H1 (cell line): ENCODE measurements around the gene POLR3K. TPM values are rescaled to one million over a fixed set of nuclear protein-coding genes. Genes with fewer than 3 reads are reported as not detected.

Experiments
- BRCA1 ChIP-seq: IDR thresholded peaks from 2 replicates; pipeline ENCODE4 v1.6.1; 2012; ENCODE audit warnings: low read depth, low read length, improper control_type of control experiment
- CEBPB ChIP-seq: IDR thresholded peaks from 2 replicates; pipeline ENCODE4 v1.6.1; 2012; ENCODE audit warnings: low read depth, low read length
- GABPA ChIP-seq: IDR thresholded peaks from 2 replicates; pipeline ENCODE4 v1.6.1; 2011; ENCODE audit warnings: mild to moderate bottlenecking, low read length, moderate library complexity, borderline replicate concordance; ENCODE audit not compliant: insufficient read depth
- JUND ChIP-seq: IDR thresholded peaks from 2 replicates; pipeline ENCODE4 v1.6.1; 2011; ENCODE audit warnings: mild to moderate bottlenecking, improper control_type of control experiment, low read length
- KDM5A ChIP-seq: fragments of 200-600 bp; IDR thresholded peaks from 2 replicates; pipeline ENCODE4 v1.7.1; 2012; ENCODE audit warnings: mild to moderate bottlenecking, low read length, inconsistent platforms, mixed read lengths
- RAD21 ChIP-seq, 2 experiments: IDR thresholded peaks in 1 of 2; conservative IDR thresholded peaks in 1 of 2; 2 replicates each; pipeline ENCODE4 v1.6.1; 2011; ENCODE audit warnings: low read depth in 2 of 2, low read length in 2 of 2, improper control_type of control experiment in 1 of 2, inconsistent platforms in 1 of 2, mild to moderate bottlenecking in 1 of 2, moderate library complexity in 1 of 2
- polyA plus RNA-seq, 7 experiments: library from polyadenylated mRNA; depleted of rRNA in 3 of 7; stranded (reverse) in 5 of 7; unstranded in 2 of 7; fragments of >200 nt in 5 of 7; fragments of 200-250 nt in 2 of 7; gene quantifications; 1 replicate in 5 of 7; 2 replicates in 1 of 7; 4 replicates in 1 of 7; pipeline versions ENCODE4 v1.2.1 to v1.2.3, GENCODE V29; 2011 to 2013; ENCODE audit warnings: missing spikeins in 2 of 7, mixed read lengths in 2 of 7
- total RNA-seq: library from RNA; stranded (reverse); fragmentation: NEBNext Ultra II Directional; extraction: Animal tissue kit (Norgen Biotek cat#: 25700); gene quantifications from 2 replicates; pipeline ENCODE4 v1.2.1, GENCODE V29; 2021
- TF ChIP-seq, protein P1 (sequence below): IDR thresholded peaks from 2 replicates; pipeline ENCODE4 v1.6.1; 2012; ENCODE audit warnings: inconsistent platforms

POLR3K gene
- total and polyA plus RNA-seq, 2 of the 8 experiments (the other 6 are each of a cell fraction or from before 2014, with no cell fraction given) = 45.4 to 80.5 TPM

DNA sequence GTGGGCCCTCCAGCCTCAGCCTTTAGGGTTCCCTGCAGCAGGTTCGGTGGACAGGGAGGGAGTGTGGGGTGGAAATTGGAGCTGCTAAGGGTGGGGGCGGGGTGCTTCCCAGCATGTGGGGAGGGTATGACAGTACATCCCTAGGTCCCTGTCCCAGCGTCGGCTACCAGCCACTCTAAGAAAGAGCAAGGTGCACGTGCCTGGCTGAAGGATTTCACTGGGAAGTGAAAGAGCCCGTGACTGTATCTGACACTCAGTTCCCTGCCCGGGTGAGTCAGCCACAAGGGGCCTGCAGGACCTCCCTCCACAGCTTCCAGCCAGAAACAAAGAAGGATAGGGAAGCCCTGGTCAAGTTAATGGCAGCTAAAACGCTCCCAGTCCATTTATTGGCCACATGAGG is 4.3 kb upstream of the POLR3K start (continued):
- TF ChIP-seq KDM5A (no peak), RAD21 (IDR thresholded peaks at IDR 0.05 in 1 of 2, conservative IDR thresholded peaks at IDR 0.05 in 1 of 2; ENCODE audit: low read depth in 2 of 2, low read length in 2 of 2) (no peak), JUND (no peak), GABPA (no peak), BRCA1 (no peak), CEBPB (no peak)
- TF ChIP-seq, protein P1, sequence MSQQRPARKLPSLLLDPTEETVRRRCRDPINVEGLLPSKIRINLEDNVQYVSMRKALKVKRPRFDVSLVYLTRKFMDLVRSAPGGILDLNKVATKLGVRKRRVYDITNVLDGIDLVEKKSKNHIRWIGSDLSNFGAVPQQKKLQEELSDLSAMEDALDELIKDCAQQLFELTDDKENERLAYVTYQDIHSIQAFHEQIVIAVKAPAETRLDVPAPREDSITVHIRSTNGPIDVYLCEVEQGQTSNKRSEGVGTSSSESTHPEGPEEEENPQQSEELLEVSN = no peak
